GM23338 (cell line): Measurements from ENCODE around the gene GLS. TPM values are rescaled to one million over a fixed set of nuclear protein-coding genes. Genes with fewer than 3 reads are reported as not detected.

ENCODE experiments used
- ATAC-seq: fragments of 200-7000 bp; cut with Tn5 transposase; 3 replicates; pipeline ENCODE4 v1.9.1; 2020
- DNase-seq: peaks from one replicate; pipeline ENCODE4 v3.0.0-alpha.2; 2015; ENCODE audit warnings: low spot score
- H2AFZ ChIP-seq: fragments of 200-600 bp; sonication (generic); 2 replicates; pipeline ENCODE4 v1.8.0; 2016; ENCODE audit warnings: antibody characterized with exemption, mild to moderate bottlenecking, moderate library complexity
- H3F3A ChIP-seq: fragments of 200-600 bp; sonication (generic); replicated peaks from 2 replicates; pipeline ENCODE4 v1.8.0; 2017; ENCODE audit warnings: antibody characterized with exemption, mixed run types, low read depth
- H3K27ac ChIP-seq: fragments of 200-600 bp; sonication (generic); 2 replicates; pipeline ENCODE4 v1.6.1; 2016; ENCODE audit warnings: low read depth
- H3K27me3 ChIP-seq: fragments of 200-600 bp; sonication (generic); 2 replicates; pipeline ENCODE4 v1.8.0; 2016; ENCODE audit warnings: mild to moderate bottlenecking, mixed run types, moderate library complexity; ENCODE audit not compliant: insufficient read depth
- H3K36me3 ChIP-seq: fragments of 200-600 bp; sonication (generic); 2 replicates; pipeline ENCODE4 v1.8.0; 2016; ENCODE audit warnings: mild to moderate bottlenecking; ENCODE audit not compliant: insufficient read depth
- H3K4me1 ChIP-seq: fragments of 200-600 bp; sonication (generic); 2 replicates; pipeline ENCODE4 v1.8.0; 2016; ENCODE audit warnings: mild to moderate bottlenecking, moderate library complexity; ENCODE audit not compliant: insufficient read depth
- H3K4me2 ChIP-seq: fragments of 200-600 bp; sonication (generic); 2 replicates; pipeline ENCODE4 v1.7.1; 2017; ENCODE audit warnings: mixed run types
- H3K4me3 ChIP-seq: fragments of 200-600 bp; sonication (generic); 2 replicates; pipeline ENCODE4 v1.6.1; 2016; ENCODE audit warnings: mixed run types
- H3K79me2 ChIP-seq: fragments of 200-600 bp; sonication (generic); replicated peaks from 2 replicates; pipeline ENCODE4 v1.8.0; 2017; ENCODE audit warnings: mild to moderate bottlenecking; ENCODE audit not compliant: insufficient read depth
- H3K9me2 ChIP-seq: fragments of 200-600 bp; sonication (generic); 2 replicates; pipeline ENCODE4 v1.8.0; 2017; ENCODE audit not compliant: insufficient read depth
- H4K20me1 ChIP-seq: fragments of 200-600 bp; sonication (generic); replicated peaks from 2 replicates; pipeline ENCODE4 v1.8.0; 2017; ENCODE audit warnings: mild to moderate bottlenecking; ENCODE audit not compliant: insufficient read depth
- H3K27ac Mint-ChIP-seq: 2 replicates; pipeline ENCODE4 v1.8.0; 2020; ENCODE audit warnings: inconsistent platforms, mild to moderate bottlenecking, moderate library complexity, mixed read lengths
- H3K27me3 Mint-ChIP-seq: 3 replicates; pipeline ENCODE4 v1.8.0; 2022; ENCODE audit warnings: low read depth, mild to moderate bottlenecking, moderate library complexity, mixed read lengths, inconsistent platforms; ENCODE audit not compliant: insufficient read depth, poor library complexity
- H3K36me3 Mint-ChIP-seq: 3 replicates; pipeline ENCODE4 v1.8.0; 2021; ENCODE audit warnings: low read depth, mild to moderate bottlenecking, inconsistent platforms, moderate library complexity, mixed read lengths
- H3K4me1 Mint-ChIP-seq: 3 replicates; pipeline ENCODE4 v1.8.0; 2020; ENCODE audit warnings: mild to moderate bottlenecking, inconsistent platforms, mixed read lengths
- H3K4me3 Mint-ChIP-seq: 3 replicates; pipeline ENCODE4 v1.8.0; 2021; ENCODE audit warnings: moderate library complexity, mild to moderate bottlenecking, inconsistent platforms, mixed read lengths
- H3K9me3 Mint-ChIP-seq: 3 replicates; pipeline ENCODE4 v1.8.0; 2020; ENCODE audit warnings: moderate library complexity, mild to moderate bottlenecking, inconsistent platforms, mixed read lengths
- CREB1 ChIP-seq: fragments of 250-450 bp; sonication (Bioruptor Pico); IDR thresholded peaks from 2 replicates; pipeline ENCODE4 v1.5.0; 2020; ENCODE audit warnings: low read depth, mild to moderate bottlenecking, moderate library complexity
- ETS1 ChIP-seq: IDR thresholded peaks from 2 replicates; pipeline ENCODE4 v1.6.1; 2016; ENCODE audit warnings: antibody characterized with exemption
- EZH2 ChIP-seq: fragments of 200-600 bp; sonication (generic); IDR thresholded peaks from one replicate; pipeline ENCODE4 v1.8.0; 2017; ENCODE audit warnings: antibody characterized with exemption, mild to moderate bottlenecking, low read depth; ENCODE audit not compliant: unreplicated experiment
- EZH2phosphoT487 ChIP-seq: fragments of 200-600 bp; sonication (generic); IDR thresholded peaks from one replicate; pipeline ENCODE4 v1.8.1; 2018; ENCODE audit warnings: antibody characterized with exemption; ENCODE audit not compliant: unreplicated experiment
- NANOG ChIP-seq: IDR thresholded peaks from 2 replicates; pipeline ENCODE4 v1.6.1; 2016; ENCODE audit warnings: antibody characterized with exemption, borderline replicate concordance
- POLR2AphosphoS5 ChIP-seq: IDR thresholded peaks from 2 replicates; pipeline ENCODE4 v1.6.1; 2016; ENCODE audit warnings: antibody characterized with exemption, low read depth
- REST ChIP-seq: IDR thresholded peaks from one replicate; pipeline ENCODE4 v1.6.1; 2018; ENCODE audit warnings: antibody characterized with exemption; ENCODE audit not compliant: unreplicated experiment
- STAT1 ChIP-seq: IDR thresholded peaks from one replicate; pipeline ENCODE4 v1.6.1; 2016; ENCODE audit warnings: antibody characterized with exemption; ENCODE audit not compliant: unreplicated experiment
- ZNF331 ChIP-seq: fragments of 250-450 bp; sonication (Bioruptor Pico); IDR thresholded peaks from 2 replicates; pipeline ENCODE4 v1.5.0; 2020; ENCODE audit warnings: low read depth, mild to moderate bottlenecking, moderate library complexity
- ZNF462 ChIP-seq: fragments of 250-450 bp; sonication (Bioruptor Pico); IDR thresholded peaks from 2 replicates; pipeline ENCODE4 v1.5.0; 2020; ENCODE audit warnings: mild to moderate bottlenecking, moderate library complexity
- polyA plus RNA-seq: library from polyadenylated mRNA; unstranded; fragments of >200 nt; fragmentation: Nextera tagmentation; extraction: Ambion mirVana; gene quantifications from 2 replicates; pipeline ENCODE4 v1.2.1, GENCODE V29; 2016
- total RNA-seq: library from RNA; depleted of rRNA; stranded (reverse); fragments of >200 nt; shearing (Covaris generic); gene quantifications from 2 replicates; pipeline ENCODE4 v1.2.3, GENCODE V29; 2014

Gene GLS
- total and polyA plus RNA-seq, 2 experiments from 2014 or later, result 38.1 to 172 TPM

- Histone ChIP-seq H3K27me3 (no peaks in the 10 kb centered on the region), H3K36me3 (peaks cover 13% of the 10 kb centered on the region), H3K4me2 (no peak overlapping the region), H3K27ac (no peak overlapping the region), H3K79me2 (no peaks in the 10 kb centered on the region), H3K4me3 (no peak overlapping the region), H3K9me2 (no peaks in the 10 kb centered on the region), H2AFZ (no peak overlapping the region), H4K20me1 (no peaks in the 10 kb centered on the region), H3K4me1 (no peaks in the 10 kb centered on the region), H3F3A (no peaks in the 10 kb centered on the region)
- Mint-ChIP-seq H3K36me3 (peaks cover 32% of the 10 kb centered on the region), H3K4me3 (no peak overlapping the region), H3K9me3 (no peaks in the 10 kb centered on the region), H3K4me1 (no peaks in the 10 kb centered on the region), H3K27me3 (no peaks in the 10 kb centered on the region), H3K27ac (no peak overlapping the region)
- TF ChIP-seq STAT1 (no peak), POLR2AphosphoS5 (no peak), ETS1 (no peak), ZNF331 (CRISPR knock-in tag) (no peak), EZH2 (no peak), ZNF462 (CRISPR knock-in tag) (no peak), NANOG (no peak), EZH2phosphoT487 (no peak), CREB1 (no peak), REST (no peak)
- no peak for ATAC-seq
- no peak for DNase-seq
Measured at GRCh38 chr2:190916829-190917228, 36.2 kb downstream of the GLS start.
